Activated effector memory CD4-positive, alpha-beta T cell treated with anti-CD3 and anti-CD28 coated beads, Interleukin-2, amount 50 U/mL, for 16 hours (primary cell): ENCODE data around the gene MEAF6.

Experiments
- DNase-seq: peaks from one replicate; pipeline ENCODE4 v3.0.0-alpha.2; 2020

The MEAF6 gene

GRCh38 chr1:37483785-37484184, 30.8 kb downstream of the MEAF6 start:
- DNase-seq = no peak

GRCh38 chr1:37482796-37483744, 31.5 kb downstream of the MEAF6 start:
- DNase-seq = no peak

GRCh38 chr1:37482004-37482785, 32.4 kb downstream of the MEAF6 start:
- DNase-seq = peak; percentile 63

- peak; percentile 68 for DNase-seq
Measured at GRCh38 chr1:37481289-37482003, 33.1 kb downstream of the MEAF6 start.

GRCh38 chr1:37480581-37481288, 33.8 kb downstream of the MEAF6 start:
- peak; percentile 61 for DNase-seq

GRCh38 chr1:37480125-37480466, 34.5 kb downstream of the MEAF6 start:
- no peak for DNase-seq

- DNase-seq = peak; percentile 97
Measured at GRCh38 chr1:37479255-37480124, 35.1 kb downstream of the MEAF6 start.

GRCh38 chr1:37478890-37479254, 35.7 kb downstream of the MEAF6 start:
- DNase-seq = peak; percentile 80

- DNase-seq = peak; percentile 85
Measured at GRCh38 chr1:37478451-37478881, 36.1 kb downstream of the MEAF6 start.

GRCh38 chr1:37477946-37478345, 36.6 kb downstream of the MEAF6 start:
- peak; percentile 73 for DNase-seq

- DNase-seq = peak; percentile 95
Measured at GRCh38 chr1:37477198-37477931, 37.2 kb downstream of the MEAF6 start.

GRCh38 chr1:37476460-37477197, 37.9 kb downstream of the MEAF6 start:
- peak; percentile 67 for DNase-seq

GRCh38 chr1:37476087-37476452, 38.5 kb downstream of the MEAF6 start:
- peak; percentile 62 for DNase-seq

GRCh38 chr1:37475380-37476086, 39.0 kb downstream of the MEAF6 start:
- DNase-seq = peak; percentile 70

GRCh38 chr1:37474697-37475379, 39.7 kb downstream of the MEAF6 start:
- no peak for DNase-seq

- DNase-seq = peak; percentile 97
Measured at GRCh38 chr1:37474046-37474696, 40.4 kb downstream of the MEAF6 start, which contains the start of gene ZC3H12A. Gene ZC3H12A, plus strand, starts transcription at chr1:37474580. Its CDS starts 917 bp downstream, at chr1:37475497.

- peak; percentile 78 for DNase-seq
Measured at GRCh38 chr1:37473431-37474045, 41.0 kb downstream of the MEAF6 start.

- DNase-seq = no peak
Measured at GRCh38 chr1:37472994-37473393, 41.6 kb downstream of the MEAF6 start.
